GM18511 (cell line): Measurements from ENCODE around the gene GPR161.

Source experiments
- ATAC-seq: cut with Tn5 transposase; IDR thresholded peaks from one replicate; pipeline ENCODE4 v1.9.1; 2021; ENCODE audit warnings: mild to moderate bottlenecking, moderate library complexity; ENCODE audit not compliant: unreplicated experiment

GPR161 gene

DNA sequence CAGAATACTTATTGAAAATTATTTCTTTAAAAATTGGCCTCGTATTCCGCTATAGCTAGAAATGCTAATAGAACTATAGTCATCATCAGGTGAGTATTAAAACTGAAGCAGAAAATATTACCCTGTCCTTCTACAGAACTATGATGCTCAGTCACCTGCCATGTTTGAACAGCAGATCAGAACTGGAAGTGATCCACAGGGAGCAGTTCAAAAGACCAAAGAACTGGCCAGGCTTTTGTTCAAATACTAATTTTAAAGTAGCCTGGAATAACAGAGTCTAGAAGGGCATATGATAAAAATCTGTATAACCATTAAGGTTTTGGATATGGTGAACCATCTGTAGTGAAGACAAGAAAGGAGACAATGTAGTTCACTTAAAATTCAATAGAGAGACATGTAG, 94.4 kb downstream of the GPR161 start:
- ATAC-seq = no peak

DNA sequence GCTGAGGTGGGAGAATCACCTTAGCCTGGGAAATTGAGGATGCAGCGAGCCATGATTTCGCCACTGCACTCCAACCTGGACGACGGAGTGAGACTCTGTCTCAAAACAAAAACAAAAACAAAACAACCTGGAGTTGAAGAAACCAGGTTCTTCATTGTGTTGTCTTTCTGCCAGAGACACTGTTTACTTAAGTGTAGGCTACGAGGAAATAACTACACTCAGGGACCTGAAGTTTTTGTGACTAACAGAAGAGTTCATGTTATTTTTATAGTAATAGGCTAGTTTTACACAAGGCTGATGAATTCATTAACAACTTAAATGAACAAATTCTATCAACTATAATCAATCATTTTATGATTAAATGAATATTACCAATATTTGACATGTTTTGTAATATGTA, 101.4 kb downstream of the GPR161 start:
- no peak for ATAC-seq

DNA sequence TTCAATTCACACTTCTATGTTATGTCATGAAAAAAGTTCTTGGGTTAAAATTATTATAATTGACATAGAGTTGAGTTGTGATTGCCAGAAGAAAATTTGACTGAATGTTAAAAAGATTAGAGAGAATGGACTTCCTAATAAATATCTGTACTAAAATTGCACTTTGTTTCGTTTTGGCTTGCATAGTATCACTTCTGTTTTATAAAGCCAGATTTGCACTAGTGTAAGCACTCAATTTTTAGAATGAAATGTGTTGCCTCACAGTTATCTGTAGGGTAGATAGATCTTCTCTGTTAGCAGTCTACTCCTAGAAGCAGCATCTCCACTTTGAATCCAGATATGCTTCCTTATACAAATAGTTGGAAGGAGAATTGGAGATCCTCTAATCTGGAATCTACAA, 104.7 kb downstream of the GPR161 start:
- no peak for ATAC-seq

DNA sequence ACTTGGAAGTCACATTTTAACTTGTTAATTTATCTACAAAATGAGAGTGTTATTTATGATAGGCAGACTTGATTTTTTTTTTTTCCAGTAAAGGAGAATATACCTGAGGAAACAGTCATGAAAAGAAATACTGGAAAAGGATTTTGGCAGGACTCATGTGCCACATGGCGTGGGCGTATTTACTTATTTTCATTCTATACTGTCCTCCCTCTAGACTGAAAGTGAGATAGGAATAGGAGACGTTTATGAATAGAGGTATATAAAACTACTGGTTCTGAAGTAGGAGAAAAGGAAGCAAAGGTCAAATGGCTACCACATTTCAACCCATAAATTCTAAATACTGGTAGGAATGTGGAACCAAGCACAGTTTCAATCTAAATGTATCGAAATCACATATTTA, 105.1 kb downstream of the GPR161 start:
- no peak for ATAC-seq

DNA sequence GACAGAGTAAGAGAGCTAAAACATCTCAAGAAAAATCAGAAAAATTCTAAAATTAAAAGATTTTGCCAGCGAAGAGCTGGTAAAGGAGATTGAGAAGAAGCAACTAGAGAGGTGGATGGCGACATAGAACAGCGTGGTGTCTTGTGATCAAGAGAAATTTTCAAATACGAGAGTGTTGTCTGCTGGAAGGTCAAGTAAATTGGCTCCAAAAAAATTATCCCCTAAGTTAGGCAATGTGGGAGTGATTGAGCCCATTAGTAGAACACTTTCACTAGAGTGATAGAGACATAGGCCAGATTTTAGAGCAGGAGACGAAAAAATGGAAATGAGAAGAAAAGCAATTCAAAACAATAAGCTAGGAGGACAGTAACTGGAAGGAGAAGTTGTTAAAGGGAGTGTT, 105.5 kb downstream of the GPR161 start:
- no peak for ATAC-seq
